HG03432 (cell line): ENCODE data around the gene TMEM145.
"Not testable (repeated sequence)": the region's sequence is repeated elsewhere in the genome, so short reads cannot be mapped to it uniquely, and the experiment has no call there.

Experiments
- ATAC-seq: cut with Tn5 transposase; IDR thresholded peaks from one replicate; pipeline ENCODE4 v1.9.1; 2021; ENCODE audit warnings: mild to moderate bottlenecking, moderate library complexity; ENCODE audit not compliant: unreplicated experiment

TMEM145 gene

DNA sequence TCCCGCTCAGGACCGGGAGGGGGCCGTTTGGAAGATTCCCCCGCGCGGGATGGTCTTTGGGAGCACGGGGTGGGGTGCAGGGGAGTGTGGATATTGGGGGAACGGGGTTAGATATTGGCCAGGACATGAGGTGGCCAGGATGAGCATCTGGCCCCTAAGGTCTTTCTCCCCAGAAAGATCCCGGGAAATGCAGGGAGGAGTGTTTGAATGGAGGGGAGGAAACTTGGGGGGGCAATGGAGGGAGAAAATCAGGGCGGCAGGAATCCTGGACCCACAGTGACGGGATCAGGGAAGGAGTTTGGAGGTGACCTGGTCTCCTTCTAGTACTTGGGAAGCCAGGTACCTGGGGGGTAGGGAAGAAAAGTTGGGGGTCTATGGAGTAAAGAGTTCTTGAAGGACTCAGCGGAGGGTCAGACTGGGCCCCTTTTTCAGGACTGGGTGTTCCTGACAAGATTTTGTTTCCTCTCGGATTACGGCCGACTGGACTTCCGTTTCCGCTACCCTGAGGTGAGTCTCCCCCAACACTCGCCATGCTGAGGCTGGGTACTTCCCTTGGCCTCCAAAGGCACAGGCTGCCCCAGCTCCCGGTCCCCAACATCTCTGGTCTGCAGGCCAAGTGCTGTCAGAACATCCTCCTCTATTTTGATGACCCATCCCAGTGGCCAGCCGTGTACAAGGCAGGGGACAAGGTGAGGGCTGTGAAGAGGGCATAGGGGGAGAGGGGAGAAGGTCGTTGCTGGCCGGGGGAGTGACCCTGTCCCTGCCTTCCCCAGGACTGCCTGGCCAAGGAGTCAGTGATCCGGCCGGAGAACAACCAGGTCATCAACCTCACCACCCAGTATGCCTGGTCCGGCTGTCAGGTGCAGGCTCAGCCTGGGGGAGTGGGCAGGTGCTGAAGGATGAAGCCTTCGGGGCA lies 989 bp downstream of the TMEM145 start:
- ATAC-seq = no peak

- ATAC-seq = no peak
Measured at GRCh38 chr19:42315024-42315423, 1.9 kb downstream of the TMEM145 start.

- no peak for ATAC-seq
Measured at GRCh38 chr19:42316223-42317211, 3.4 kb downstream of the TMEM145 start.

- no peak for ATAC-seq
Measured at GRCh38 chr19:42317535-42317934, 4.4 kb downstream of the TMEM145 start.

DNA sequence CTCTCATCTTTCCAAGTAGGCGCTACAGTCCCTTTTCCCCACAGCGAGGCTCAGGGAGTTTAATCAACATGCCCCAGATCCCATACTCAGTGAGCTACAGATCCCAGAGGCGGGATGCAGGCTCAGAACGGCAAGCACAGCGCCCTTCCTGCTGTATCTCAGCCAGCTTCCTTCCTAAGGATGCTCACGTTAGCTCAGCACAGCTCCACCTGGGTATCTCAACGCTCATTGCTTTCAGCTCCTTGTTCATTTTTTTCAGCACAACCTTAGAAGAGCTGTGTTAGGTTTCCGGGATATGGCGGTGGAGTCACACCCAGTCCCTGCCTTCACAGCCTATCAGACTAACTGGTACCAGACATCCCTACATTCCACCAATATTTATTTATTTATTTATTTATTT lies 9.2 kb downstream of the TMEM145 start:
- no peak for ATAC-seq

DNA sequence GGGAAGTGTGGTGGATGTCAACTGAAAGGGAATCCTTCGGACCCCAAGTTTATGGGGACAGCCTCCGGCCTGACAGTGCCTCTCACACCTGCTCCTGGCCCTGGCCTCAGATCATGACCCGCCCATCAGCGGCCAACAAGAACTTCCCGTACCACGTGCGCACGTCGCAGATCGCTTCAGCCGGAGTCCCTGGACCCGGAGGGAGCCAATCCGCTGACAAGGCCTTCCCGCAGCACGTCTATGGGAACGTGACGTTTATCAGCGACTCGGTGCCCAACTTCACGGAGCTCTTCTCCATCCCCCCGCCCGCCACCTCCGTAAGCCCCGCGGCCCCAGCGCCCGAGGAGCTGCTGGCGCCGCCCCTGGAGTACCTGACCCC lies 10.4 kb downstream of the TMEM145 start:
- no peak for ATAC-seq

GRCh38 chr19:42323852-42324654 lies 10.9 kb downstream of the TMEM145 start:
- ATAC-seq = no peak

GRCh38 chr19:42324655-42325307 lies 11.7 kb downstream of the TMEM145 start:
- ATAC-seq = no peak

GRCh38 chr19:42325308-42325895 lies 12.3 kb downstream of the TMEM145 start, which contains the start of gene MEGF8:
MEGF8 (plus strand) TSS chr19:42325635; CDS start chr19:42326244, 609 bp downstream.
- ATAC-seq = peak; percentile 93

DNA sequence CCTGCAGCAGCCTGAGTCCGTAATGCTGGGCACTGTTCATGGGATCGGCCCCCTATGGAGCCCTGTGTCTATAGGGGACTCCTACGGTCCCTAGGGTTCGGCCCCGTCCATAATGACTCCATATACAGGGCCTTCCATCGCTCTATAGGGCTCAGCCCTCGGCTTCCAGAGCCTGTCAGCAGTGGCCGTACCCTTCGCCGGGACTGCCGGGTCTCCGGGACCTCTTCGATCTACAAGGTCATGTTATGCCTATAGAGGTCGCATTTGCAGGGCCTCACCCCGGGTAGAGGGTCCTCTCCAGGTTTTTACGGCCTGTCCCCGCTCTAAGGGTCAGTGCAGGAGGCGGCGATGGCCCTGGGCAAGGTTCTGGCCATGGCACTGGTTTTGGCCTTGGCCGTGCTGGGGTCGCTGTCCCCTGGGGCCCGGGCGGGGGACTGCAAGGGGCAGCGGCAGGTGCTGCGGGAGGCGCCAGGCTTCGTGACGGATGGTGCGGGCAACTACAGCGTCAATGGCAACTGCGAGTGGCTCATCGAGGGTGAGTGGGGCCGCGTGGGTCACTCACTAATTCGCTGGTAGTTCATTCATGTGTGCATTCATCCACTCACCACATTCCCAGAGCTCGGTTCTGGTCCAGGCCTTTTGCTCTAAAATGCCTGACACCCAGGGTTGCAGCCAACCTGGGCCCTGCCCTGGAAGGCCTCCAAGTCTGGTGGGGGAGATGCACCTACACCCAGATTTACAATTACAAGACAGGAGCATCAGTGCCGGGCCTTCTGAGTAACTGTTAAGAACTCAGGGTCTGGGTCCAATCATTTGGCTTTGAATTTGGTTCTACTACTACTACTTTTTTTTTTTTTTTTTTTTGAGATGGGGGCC lies 13.0 kb downstream of the TMEM145 start:
- ATAC-seq = peak; percentile 17

DNA sequence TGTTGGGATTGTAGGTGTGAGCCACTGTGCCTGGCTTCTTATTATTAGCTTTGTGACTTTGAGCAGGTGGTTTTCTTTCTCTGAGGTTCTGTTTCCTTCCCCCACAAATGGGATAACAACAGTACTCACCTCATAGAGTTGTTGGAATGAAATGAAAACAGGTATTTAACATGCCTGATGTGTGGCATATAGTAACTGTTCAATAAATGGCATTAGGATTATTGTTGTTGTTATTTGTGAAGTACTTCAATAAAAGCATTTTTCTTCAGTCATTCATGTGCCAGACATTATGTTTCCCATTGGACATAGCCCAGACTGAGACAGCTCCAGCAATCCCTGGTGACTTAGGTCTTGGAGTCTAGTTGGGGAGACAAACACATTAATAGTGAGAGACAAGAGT lies 13.9 kb downstream of the TMEM145 start:
- no peak for ATAC-seq

- no peak for ATAC-seq
Measured at GRCh38 chr19:42327381-42327780, 14.3 kb downstream of the TMEM145 start.

GRCh38 chr19:42328106-42328505 lies 15.0 kb downstream of the TMEM145 start:
- ATAC-seq = no peak

- no peak for ATAC-seq
Measured at GRCh38 chr19:42328854-42329253, 15.7 kb downstream of the TMEM145 start.

DNA sequence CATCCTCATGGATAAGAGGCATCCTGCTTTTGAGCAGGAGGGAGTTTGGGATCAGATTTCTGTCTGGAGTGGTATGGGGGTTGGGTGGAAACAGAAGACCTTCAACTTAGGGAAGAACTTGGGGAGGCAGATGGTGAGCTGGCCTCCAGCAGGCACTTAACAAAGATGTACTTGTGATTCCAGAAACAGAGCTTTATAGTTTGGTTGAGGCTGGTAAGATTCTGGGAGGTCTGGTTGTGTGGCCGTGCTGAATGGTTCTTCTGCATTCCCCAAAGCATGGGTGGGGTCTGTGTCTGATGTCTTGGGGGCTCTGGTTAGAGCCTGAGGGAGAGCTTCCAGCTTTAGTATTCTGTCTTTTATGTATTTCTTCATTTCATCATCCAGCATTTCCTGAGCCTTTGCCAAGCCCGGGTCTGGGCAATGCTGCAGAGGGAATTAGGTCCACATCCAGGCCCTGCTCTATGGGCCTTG lies 17.2 kb downstream of the TMEM145 start:
- ATAC-seq = no peak

DNA sequence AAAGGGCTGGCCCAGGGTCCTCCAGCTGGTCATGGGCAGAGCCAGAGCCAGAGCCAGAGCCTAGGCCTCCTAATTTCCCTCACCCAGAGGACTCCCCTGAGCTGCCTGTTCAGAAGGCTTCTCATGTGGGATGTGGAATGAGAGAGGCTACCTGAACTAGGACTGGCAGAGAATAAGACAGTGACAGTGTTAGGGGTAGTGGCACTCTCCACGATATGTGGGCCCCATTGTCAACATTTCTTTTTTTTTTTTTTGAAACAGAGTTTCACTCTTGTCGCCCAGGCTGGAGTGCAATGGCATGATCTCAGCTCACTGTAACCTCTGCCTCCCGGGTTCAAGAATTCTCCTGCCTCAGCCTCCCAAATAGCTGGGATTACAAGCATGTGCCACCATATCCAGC lies 18.2 kb downstream of the TMEM145 start:
- not testable (repeated sequence) for ATAC-seq

- no peak for ATAC-seq
Measured at GRCh38 chr19:42332059-42332458, 18.9 kb downstream of the TMEM145 start.

DNA sequence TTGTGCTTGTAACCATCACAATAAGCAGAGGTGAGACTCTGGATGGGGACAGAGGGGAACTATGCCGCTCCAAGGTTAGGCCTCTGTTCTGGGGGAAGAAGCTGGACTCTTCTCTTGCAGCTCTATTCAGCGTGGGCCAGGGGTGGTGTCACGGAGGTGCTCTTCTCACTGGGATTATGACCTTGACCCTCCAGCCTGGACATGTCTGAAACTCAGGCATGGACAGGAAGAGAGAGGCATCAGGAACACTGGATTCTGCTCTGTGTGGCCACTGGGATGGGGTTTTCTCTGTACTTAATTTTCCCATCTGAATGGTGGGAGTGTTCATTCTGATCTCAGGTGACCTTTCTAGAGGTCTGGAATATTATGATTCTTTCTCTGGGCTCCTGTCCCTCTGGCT lies 19.9 kb downstream of the TMEM145 start:
- no peak for ATAC-seq
